HG03354 (cell line): Measurements from ENCODE around the gene MRPL27.

Experiments
- ATAC-seq: cut with Tn5 transposase; IDR thresholded peaks from one replicate; pipeline ENCODE4 v1.9.1; 2021; ENCODE audit warnings: mild to moderate bottlenecking; ENCODE audit not compliant: unreplicated experiment, poor library complexity, severe bottlenecking

Gene MRPL27

GRCh38 chr17:50325906-50326305, 47.1 kb downstream of the MRPL27 start:
- ATAC-seq: no peak

- no peak for ATAC-seq
Measured at GRCh38 chr17:50323060-50323459, 49.9 kb downstream of the MRPL27 start.

GRCh38 chr17:50322271-50322670, 50.7 kb downstream of the MRPL27 start:
- ATAC-seq: no peak

GRCh38 chr17:50319306-50320004, 53.5 kb downstream of the MRPL27 start:
- ATAC-seq: no peak

GRCh38 chr17:50318501-50319285, 54.3 kb downstream of the MRPL27 start:
- ATAC-seq: no peak
